CD14-positive monocyte (primary cell): ENCODE measurements around the gene RAPGEF2. TPM values are rescaled to one million over a fixed set of nuclear protein-coding genes. Genes with fewer than 3 reads are reported as not detected.

Experiments
- DNase-seq, 3 donors: peaks; one replicate each; pipeline ENCODE4 v3.0.0-alpha.2; 2011 to 2022
- H2AFZ ChIP-seq: 2 replicates; pipeline ENCODE4 v1.6.0; 2012; ENCODE audit warnings: mild to moderate bottlenecking, low read depth, low read length, inconsistent platforms; ENCODE audit not compliant: insufficient read depth, poor library complexity, severe bottlenecking
- H3K27ac ChIP-seq, 2 donors: 1 replicate in 1 of 2; 2 replicates in 1 of 2; pipeline ENCODE4 v1.5.1; 2012 to 2013; ENCODE audit warnings: low read length in 2 of 2, control low read depth in 1 of 2, inconsistent platforms in 1 of 2, low read depth in 1 of 2, mild to moderate bottlenecking in 1 of 2
- H3K27me3 ChIP-seq, 2 donors: one replicate each; pipeline versions ENCODE4 v1.6.0 to v1.6.1; 2011 to 2013; ENCODE audit warnings: low read length in 2 of 2; ENCODE audit not compliant: control insufficient read depth in 2 of 2, insufficient read depth in 2 of 2
- H3K36me3 ChIP-seq, 2 donors: replicated peaks in 1 of 2; 1 replicate in 1 of 2; 2 replicates in 1 of 2; pipeline versions ENCODE4 v1.5.1 to v1.6.1; 2012 to 2013; ENCODE audit warnings: low read length in 2 of 2, control low read depth in 1 of 2, inconsistent platforms in 1 of 2, mild to moderate bottlenecking in 1 of 2; ENCODE audit not compliant: insufficient read depth in 2 of 2, control insufficient read depth in 1 of 2
- H3K4me1 ChIP-seq, 2 donors: 1 replicate in 1 of 2; 2 replicates in 1 of 2; pipeline versions ENCODE4 v1.5.1 to v1.6.1; 2012 to 2013; ENCODE audit warnings: low read length in 2 of 2, control low read depth in 1 of 2, inconsistent platforms in 1 of 2, mild to moderate bottlenecking in 1 of 2, moderate library complexity in 1 of 2; ENCODE audit not compliant: insufficient read depth in 2 of 2, control insufficient read depth in 1 of 2
- H3K4me2 ChIP-seq: replicated peaks from 2 replicates; pipeline ENCODE3; 2012; ENCODE audit warnings: low read length, moderate library complexity, mild to moderate bottlenecking; ENCODE audit not compliant: poor library complexity, severe bottlenecking; ENCODE audit errors: extremely low read depth
- H3K4me3 ChIP-seq, 3 experiments: fragments of 200-600 bp in 1 of 3; sonication (generic) in 1 of 3; replicated peaks in 1 of 3; 1 replicate in 2 of 3; 2 replicates in 1 of 3; pipeline ENCODE4 v1.5.1; 2011 to 2013; ENCODE audit warnings: low read length in 3 of 3, mild to moderate bottlenecking in 3 of 3, control low read depth in 2 of 3, low read depth in 2 of 3, inconsistent platforms in 1 of 3, moderate library complexity in 1 of 3
- H3K79me2 ChIP-seq: 2 replicates; pipeline ENCODE4 v1.6.0; 2012; ENCODE audit warnings: mild to moderate bottlenecking, control low read depth, inconsistent platforms, low read length, moderate library complexity; ENCODE audit not compliant: insufficient read depth
- H3K9ac ChIP-seq: 2 replicates; pipeline ENCODE4 v1.6.0; 2017; ENCODE audit warnings: low read length, mild to moderate bottlenecking; ENCODE audit not compliant: insufficient read depth, poor library complexity, severe bottlenecking
- H3K9me3 ChIP-seq, 2 donors: replicated peaks in 1 of 2; 1 replicate in 1 of 2; 2 replicates in 1 of 2; pipeline versions ENCODE4 v1.5.1 to v1.6.1; 2012 to 2013; ENCODE audit warnings: low read length in 2 of 2, control low read depth in 1 of 2; ENCODE audit not compliant: control insufficient read depth in 1 of 2, insufficient read depth in 1 of 2
- H4K20me1 ChIP-seq: 2 replicates; pipeline ENCODE4 v1.6.0; 2012; ENCODE audit warnings: mild to moderate bottlenecking, low read length, control low read depth, moderate library complexity; ENCODE audit not compliant: insufficient read depth
- H3K27ac Mint-ChIP-seq, 7 donors: one replicate each; pipeline ENCODE4 v1.8.0; 2020; ENCODE audit warnings: mild to moderate bottlenecking in 7 of 7, mixed read lengths in 7 of 7, moderate library complexity in 6 of 7, inconsistent platforms in 2 of 7
- H3K27me3 Mint-ChIP-seq, 3 donors: one replicate each; pipeline ENCODE4 v1.8.0; 2021 to 2022; ENCODE audit warnings: low read depth in 3 of 3, mild to moderate bottlenecking in 3 of 3, mixed read lengths in 3 of 3, moderate library complexity in 3 of 3, inconsistent platforms in 1 of 3
- H3K36me3 Mint-ChIP-seq, 2 donors: one replicate each; pipeline ENCODE4 v1.8.0; 2020; ENCODE audit warnings: mixed read lengths in 2 of 2, inconsistent platforms in 1 of 2, mild to moderate bottlenecking in 1 of 2
- H3K4me1 Mint-ChIP-seq: one replicate; pipeline ENCODE4 v1.8.0; 2020; ENCODE audit warnings: mild to moderate bottlenecking, mixed read lengths
- H3K4me3 Mint-ChIP-seq, 2 donors: one replicate each; pipeline ENCODE4 v1.8.0; 2020; ENCODE audit warnings: mild to moderate bottlenecking in 2 of 2, mixed read lengths in 2 of 2, moderate library complexity in 1 of 2
- H3K9me3 Mint-ChIP-seq, 7 donors: one replicate each; pipeline ENCODE4 v1.8.0; 2020 to 2022; ENCODE audit warnings: mixed read lengths in 7 of 7, mild to moderate bottlenecking in 6 of 7, moderate library complexity in 6 of 7, inconsistent platforms in 2 of 7
- WGBS: methylation state at CpG from one replicate; pipeline ENCODE4 v1.1.5; 2013; ENCODE audit warnings: missing lambda C conversion rate; ENCODE audit not compliant: insufficient coverage; 5-methylcytosine and 5-hydroxymethylcytosine counted together
- intact Hi-C, 2 donors: fragments of 100-400 bp; cut with micrococcal nuclease; formaldehyde crosslinking; loops; one replicate each; pipeline versions ENCODE4 v1.15.0 to v1.15.1; 2023
- polyA plus RNA-seq, 3 donors: library from polyadenylated mRNA; depleted of rRNA in 1 of 3; unstranded in 2 of 3; stranded (reverse) in 1 of 3; fragments of 300-500 nt in 2 of 3; fragments of >200 nt in 1 of 3; fragmentation: Illumina TruSeq in 2 of 3; gene quantifications; 1 replicate in 2 of 3; 2 replicates in 1 of 3; pipeline ENCODE4 v1.2.3, GENCODE V29; 2012 to 2021
- TF ChIP-seq, protein P1 (sequence below): fragments of 200-600 bp; IDR thresholded peaks from one replicate; pipeline ENCODE4 v1.8.0; 2022; ENCODE audit warnings: antibody characterized with exemption, mild to moderate bottlenecking

The RAPGEF2 gene
- polyA plus RNA-seq, 3 donors = 1.5 to 29.8 (median 2.0) TPM

DNA sequence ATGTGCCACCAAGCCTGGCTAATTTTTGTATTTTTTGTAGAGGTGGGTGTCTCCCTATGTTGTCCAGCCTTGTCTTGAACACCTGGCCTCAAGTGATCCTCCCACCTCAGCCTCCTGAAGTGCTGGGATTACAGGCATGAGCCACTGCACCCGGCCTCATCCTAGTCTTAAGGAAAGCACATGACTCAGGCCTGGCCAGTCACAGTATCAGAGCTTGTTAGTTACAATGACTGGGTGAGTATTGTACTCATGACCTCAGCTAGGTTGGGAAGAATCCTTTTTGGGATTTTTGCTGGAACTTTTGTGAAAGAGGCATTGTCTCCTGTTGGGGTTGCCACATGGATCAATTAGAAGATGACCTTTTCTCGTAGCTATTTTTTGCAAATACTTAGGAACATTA is 292.8 kb downstream of the RAPGEF2 start:
- Histone ChIP-seq H2AFZ (no peak overlapping the region), H3K9ac (no peak overlapping the region), H3K36me3 (no peaks in the 10 kb centered on the region), H3K27ac (no peak overlapping the region), H3K4me1 (peaks cover 3 to 4% of the 10 kb centered on the region in 2 donors), H3K27me3 (peaks cover 0 to under 1% of the 10 kb centered on the region in 2 donors), H3K9me3 (no peaks in the 10 kb centered on the region), H4K20me1 (no peaks in the 10 kb centered on the region), H3K4me3 (no peak overlapping the region), H3K79me2 (no peaks in the 10 kb centered on the region), H3K4me2 (no peak overlapping the region)
- Mint-ChIP-seq H3K4me1 (peaks cover 8% of the 10 kb centered on the region), H3K36me3 (no peaks in the 10 kb centered on the region), H3K27ac (no peak overlapping the region), H3K4me3 (no peak overlapping the region), H3K9me3 (peaks cover 0 to 7% (median 1%) of the 10 kb centered on the region in 7 donors), H3K27me3 (peaks cover 3 to 7% (median 5%) of the 10 kb centered on the region in 3 donors)
- TF ChIP-seq, protein P1, sequence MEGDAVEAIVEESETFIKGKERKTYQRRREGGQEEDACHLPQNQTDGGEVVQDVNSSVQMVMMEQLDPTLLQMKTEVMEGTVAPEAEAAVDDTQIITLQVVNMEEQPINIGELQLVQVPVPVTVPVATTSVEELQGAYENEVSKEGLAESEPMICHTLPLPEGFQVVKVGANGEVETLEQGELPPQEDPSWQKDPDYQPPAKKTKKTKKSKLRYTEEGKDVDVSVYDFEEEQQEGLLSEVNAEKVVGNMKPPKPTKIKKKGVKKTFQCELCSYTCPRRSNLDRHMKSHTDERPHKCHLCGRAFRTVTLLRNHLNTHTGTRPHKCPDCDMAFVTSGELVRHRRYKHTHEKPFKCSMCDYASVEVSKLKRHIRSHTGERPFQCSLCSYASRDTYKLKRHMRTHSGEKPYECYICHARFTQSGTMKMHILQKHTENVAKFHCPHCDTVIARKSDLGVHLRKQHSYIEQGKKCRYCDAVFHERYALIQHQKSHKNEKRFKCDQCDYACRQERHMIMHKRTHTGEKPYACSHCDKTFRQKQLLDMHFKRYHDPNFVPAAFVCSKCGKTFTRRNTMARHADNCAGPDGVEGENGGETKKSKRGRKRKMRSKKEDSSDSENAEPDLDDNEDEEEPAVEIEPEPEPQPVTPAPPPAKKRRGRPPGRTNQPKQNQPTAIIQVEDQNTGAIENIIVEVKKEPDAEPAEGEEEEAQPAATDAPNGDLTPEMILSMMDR = no peak
- intact Hi-C loops = no loop called here
- DNase-seq = no peak
- WGBS = 80% methylated on average over 1 of the region's 2 CpGs

DNA sequence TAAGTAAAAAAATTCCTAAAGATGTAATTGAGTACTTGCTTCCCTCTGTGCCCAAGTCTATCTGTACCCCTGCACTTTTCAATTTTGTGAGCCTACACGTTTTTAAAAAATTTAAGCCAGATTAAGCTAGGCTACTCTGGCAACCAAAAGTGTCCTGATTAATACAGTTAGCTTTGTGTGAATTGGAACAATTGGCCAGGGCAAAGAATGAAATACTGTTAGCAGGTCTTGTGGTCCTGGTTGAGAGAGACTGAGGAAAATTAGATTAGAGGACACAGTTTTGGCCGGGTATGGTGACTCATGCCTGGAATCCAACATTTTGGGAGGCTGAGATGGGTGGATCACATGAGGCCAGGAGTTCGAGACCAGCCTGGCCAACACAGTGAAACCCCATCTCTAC is 293.3 kb downstream of the RAPGEF2 start:
- 60% methylated on average over 1 of the region's 3 CpGs for WGBS
- Histone ChIP-seq H3K9me3 (no peaks in the 10 kb centered on the region), H3K27ac (no peak overlapping the region), H3K79me2 (no peaks in the 10 kb centered on the region), H3K36me3 (no peaks in the 10 kb centered on the region), H3K4me3 (no peak overlapping the region), H3K27me3 (no peaks in the 10 kb centered on the region), H3K9ac (no peak overlapping the region), H2AFZ (no peak overlapping the region), H3K4me1 (peaks cover 7 to 8% of the 10 kb centered on the region in 2 donors), H4K20me1 (no peaks in the 10 kb centered on the region), H3K4me2 (no peak overlapping the region)
- no peak overlapping the region for H3K27ac Mint-ChIP-seq
- TF ChIP-seq, protein P1 = no peak
- DNase-seq = no peak
- H3K27me3 Mint-ChIP-seq = peaks cover 1 to 4% (median 3%) of the 10 kb centered on the region in 3 donors
- peaks cover 0 to 7% (median 0%) of the 10 kb centered on the region in 7 donors for H3K9me3 Mint-ChIP-seq
- no peaks in the 10 kb centered on the region for H3K36me3 Mint-ChIP-seq
- H3K4me1 Mint-ChIP-seq = peaks cover 9% of the 10 kb centered on the region
- H3K4me3 Mint-ChIP-seq = no peak overlapping the region
- intact Hi-C loops = no loop called here
